SK-N-SH (cell line): ENCODE measurements around the gene OR2T8. TPM values are rescaled to one million over a fixed set of nuclear protein-coding genes. Genes with fewer than 3 reads are reported as not detected.

Source experiments
- CTCF ChIA-PET: fragments of 300-600, 350-600 bp; formaldehyde crosslinking; extraction: SDS; loops from one replicate; lab custom pipeline; 2021; lab: Yijun Ruan, JAX
- POLR2A ChIA-PET: fragments of 350-600 bp; sonication (Branson Sonifier 250); formaldehyde crosslinking; extraction: SDS; loops from one replicate; lab custom pipeline; 2020; ENCODE audit warnings: antibody characterized with exemption, inconsistent platforms; lab: Yijun Ruan, JAX
- DNase-seq: peaks from one replicate; pipeline ENCODE4 v3.0.0; 2012
- H2AFZ ChIP-seq: fragments of 200-600 bp; sonication (generic); 2 replicates; pipeline ENCODE4 v1.8.1; 2016; ENCODE audit warnings: antibody characterized with exemption, mild to moderate bottlenecking, low read depth
- H3F3A ChIP-seq: fragments of 200-600 bp; sonication (generic); replicated peaks from 2 replicates; pipeline ENCODE3; 2016; ENCODE audit warnings: antibody characterized with exemption, mild to moderate bottlenecking; ENCODE audit not compliant: insufficient read depth
- H3K27ac ChIP-seq, 2 experiments: fragments of 200-500 bp in 1 of 2; fragments of 200-600 bp in 1 of 2; sonication (Bioruptor generic) in 1 of 2; sonication (generic), shearing (Covaris generic) in 1 of 2; 2 replicates each; pipeline versions ENCODE4 v1.5.1 to v1.6.1; 2014 to 2016; ENCODE audit warnings: low read depth in 2 of 2, inconsistent platforms in 1 of 2, low read length in 1 of 2, mild to moderate bottlenecking in 1 of 2, mixed read lengths in 1 of 2
- H3K27me3 ChIP-seq: fragments of 200-600 bp; sonication (generic), shearing (Covaris generic); 2 replicates; pipeline ENCODE4 v1.6.1; 2016; ENCODE audit warnings: mixed run types; ENCODE audit not compliant: insufficient read depth
- H3K36me3 ChIP-seq, 2 experiments: fragments of 200-500 bp in 1 of 2; fragments of 200-600 bp in 1 of 2; sonication (Bioruptor generic) in 1 of 2; sonication (generic) in 1 of 2; replicated peaks in 1 of 2; 2 replicates each; pipeline versions ENCODE3 to v1.5.1; 2014 to 2016; ENCODE audit warnings: low read length in 1 of 2, mild to moderate bottlenecking in 1 of 2; ENCODE audit not compliant: insufficient read depth in 2 of 2, control insufficient read depth in 1 of 2
- H3K4me1 ChIP-seq, 2 experiments: fragments of 200-500 bp in 1 of 2; fragments of 200-600 bp in 1 of 2; sonication (Bioruptor generic) in 1 of 2; sonication (generic), shearing (Covaris generic) in 1 of 2; 2 replicates each; pipeline versions ENCODE4 v1.5.1 to v1.6.1; 2014 to 2016; ENCODE audit warnings: low read depth in 1 of 2, low read length in 1 of 2, mixed run types in 1 of 2; ENCODE audit not compliant: insufficient read depth in 2 of 2, control insufficient read depth in 1 of 2
- H3K4me2 ChIP-seq: fragments of 200-600 bp; sonication (generic), shearing (Covaris generic); 2 replicates; pipeline ENCODE4 v1.6.1; 2017; ENCODE audit warnings: mixed run types
- H3K4me3 ChIP-seq, 2 experiments: fragments of 200-500 bp in 1 of 2; fragments of 200-600 bp in 1 of 2; sonication (Bioruptor generic) in 1 of 2; sonication (generic), shearing (Covaris generic) in 1 of 2; 2 replicates each; pipeline versions ENCODE4 v1.5.1 to v1.8.1; 2014 to 2016; ENCODE audit warnings: low read depth in 2 of 2, inconsistent platforms in 1 of 2, low read length in 1 of 2, mild to moderate bottlenecking in 1 of 2, mixed read lengths in 1 of 2, moderate library complexity in 1 of 2
- H3K79me2 ChIP-seq: fragments of 200-600 bp; sonication (generic); 2 replicates; pipeline ENCODE4 v1.8.1; 2017; ENCODE audit warnings: mild to moderate bottlenecking; ENCODE audit not compliant: insufficient read depth
- H3K9ac ChIP-seq: fragments of 200-600 bp; sonication (generic); 2 replicates; pipeline ENCODE4 v1.6.1; 2017; ENCODE audit warnings: mixed run types
- H3K9me2 ChIP-seq: fragments of 200-600 bp; sonication (generic); 2 replicates; pipeline ENCODE4 v1.6.1; 2017; ENCODE audit warnings: mixed run types
- H3K9me3 ChIP-seq: fragments of 200-600 bp; sonication (generic); 2 replicates; pipeline ENCODE4 v1.6.1; 2017; ENCODE audit warnings: mixed run types, mild to moderate bottlenecking, moderate library complexity
- H4K20me1 ChIP-seq: fragments of 200-600 bp; sonication (generic); 2 replicates; pipeline ENCODE4 v1.6.1; 2017; ENCODE audit warnings: mild to moderate bottlenecking, mixed run types; ENCODE audit not compliant: insufficient read depth
- EP300 ChIP-seq, 2 experiments: IDR thresholded peaks; 2 replicates each; pipeline versions ENCODE4 v1.4.0 to v1.6.1; 2012; ENCODE audit warnings: borderline replicate concordance in 1 of 2, low read depth in 1 of 2, low read length in 1 of 2
- GATA2 ChIP-seq: sonication (generic); formaldehyde crosslinking; IDR thresholded peaks from 2 replicates; pipeline ENCODE4 v1.5.0; 2020; ENCODE audit warnings: mild to moderate bottlenecking, missing genetic modification reagents
- IRF3 ChIP-seq: fragments of 150-350 bp; IDR thresholded peaks from 2 replicates; pipeline ENCODE4 v1.6.1; 2016; ENCODE audit warnings: mild to moderate bottlenecking, low read depth, low read length
- JUND ChIP-seq: IDR thresholded peaks from 2 replicates; pipeline ENCODE4 v1.4.0; 2012
- MEF2A ChIP-seq: IDR thresholded peaks from 2 replicates; pipeline ENCODE4 v1.4.0; 2012; ENCODE audit warnings: low read depth, borderline replicate concordance
- MXI1 ChIP-seq: IDR thresholded peaks from 2 replicates; pipeline ENCODE4 v1.6.1; 2012; ENCODE audit warnings: mild to moderate bottlenecking, low read depth, low read length, improper control_type of control experiment
- NFIC ChIP-seq: IDR thresholded peaks from 2 replicates; pipeline ENCODE4 v1.4.0; 2012; ENCODE audit warnings: borderline replicate concordance
- RAD21 ChIP-seq: IDR thresholded peaks from 2 replicates; pipeline ENCODE4 v1.6.1; 2012; ENCODE audit warnings: mild to moderate bottlenecking, low read length
- RCOR1 ChIP-seq: fragments of 150-350 bp; IDR thresholded peaks from 2 replicates; pipeline ENCODE4 v1.6.1; 2017; ENCODE audit warnings: antibody characterized with exemption, low read length
- REST ChIP-seq: IDR thresholded peaks from 2 replicates; pipeline ENCODE4 v1.6.1; 2012; ENCODE audit warnings: mild to moderate bottlenecking, low read depth, low read length, moderate library complexity
- RFX5 ChIP-seq: IDR thresholded peaks from 2 replicates; pipeline ENCODE4 v1.6.1; 2012; ENCODE audit warnings: mild to moderate bottlenecking, improper control_type of control experiment, low read length
- TCF12 ChIP-seq: IDR thresholded peaks from 2 replicates; pipeline ENCODE4 v1.4.0; 2012
- YY1 ChIP-seq: IDR thresholded peaks from 2 replicates; pipeline ENCODE4 v1.4.0; 2012; ENCODE audit warnings: low read depth, mild to moderate bottlenecking
- WGBS: methylation state at CpG from one replicate; pipeline ENCODE4 v1.1.6; 2017; ENCODE audit warnings: low lambda C conversion rate; 5-methylcytosine and 5-hydroxymethylcytosine counted together
- polyA plus RNA-seq, 3 experiments: library from polyadenylated mRNA; depleted of rRNA; stranded (reverse); fragments of >200 nt; gene quantifications; 2 replicates each; pipeline ENCODE4 v1.2.3, GENCODE V29; 2012
- TF ChIP-seq, protein P1 (sequence below): fragments of 200-600 bp; sonication (generic); IDR thresholded peaks from 2 replicates; pipeline ENCODE4 v1.6.1; 2017; ENCODE audit warnings: antibody characterized with exemption, mild to moderate bottlenecking, moderate library complexity

OR2T8 gene
- polyA plus RNA-seq, 1 of the 3 experiments (the other 2 are of a cell fraction): not detected

- Histone ChIP-seq H3K4me3 (no peak within 1 kb of the TSS), H3F3A (no peaks in the 10 kb centered on the region)
- CTCF ChIA-PET: no interaction called here
Observed at GRCh38 chr1:247948558-247948957, 28.5 kb downstream of the OR2T8 start, which contains the start of gene OR2L8. OR2L8 (plus strand) TSS chr1:247948858; CDS start chr1:247948858, 0 bp downstream.

GRCh38 chr1:247953408-247953807, 33.4 kb downstream of the OR2T8 start:
- TF ChIP-seq GATA2 (CRISPR knock-in tag) (no peak), IRF3 (no peak), RFX5 (no peak), JUND (no peak), REST (no peak), NFIC (no peak)
- no peaks in the 10 kb centered on the region for H3F3A ChIP-seq
- no peak for DNase-seq
- ChIA-PET POLR2A (no interaction called here), CTCF (interaction anchor here (1.0 kb wide), 1 partner anchor 16 kb away, joined by 3 read pairs; no protein-coding TSS in a partner anchor)
- H3K9me3 ChIP-seq: no peaks in the 10 kb centered on the region
- H3K4me3 ChIP-seq: no peak overlapping the region
- WGBS: 22% methylated on average over 1 of the region's 1 CpG
- H4K20me1 ChIP-seq: no peaks in the 10 kb centered on the region
- no peak overlapping the region for H2AFZ ChIP-seq
- no peak overlapping the region for H3K9ac ChIP-seq
- no peak overlapping the region for H3K4me2 ChIP-seq
- no peaks in the 10 kb centered on the region for H3K27me3 ChIP-seq
- no peak overlapping the region for H3K27ac ChIP-seq
- no peaks in the 10 kb centered on the region for H3K4me1 ChIP-seq
- no peaks in the 10 kb centered on the region for H3K36me3 ChIP-seq
- no peaks in the 10 kb centered on the region for H3K9me2 ChIP-seq
- no peaks in the 10 kb centered on the region for H3K79me2 ChIP-seq

More at GRCh38 chr1:247948558-247948957, 28.5 kb downstream of the OR2T8 start, which contains the start of gene OR2L8:
- Histone ChIP-seq H3K27me3 (no peaks in the 10 kb centered on the region), H3K9me3 (no peaks in the 10 kb centered on the region), H3K9ac (no peak within 1 kb of the TSS), H3K9me2 (no peaks in the 10 kb centered on the region), H2AFZ (no peak within 1 kb of the TSS), H3K4me2 (no peak within 1 kb of the TSS), H3K4me1 (no peaks in the 10 kb centered on the region), H3K27ac (no peak within 1 kb of the TSS), H3K36me3 (no peaks in the 10 kb centered on the region), H4K20me1 (no peaks in the 10 kb centered on the region), H3K79me2 (no peaks in the 10 kb centered on the region)
- POLR2A ChIA-PET: no interaction called here
- no peak for DNase-seq
- WGBS: 7% methylated on average over 3 of the region's 3 CpGs
- TF ChIP-seq MXI1 (no peak), EP300 (IDR thresholded peaks at IDR 0.05; ENCODE audit: borderline replicate concordance in 1 of 2, low read depth in 1 of 2, low read length in 1 of 2) (no peak), YY1 (no peak), GATA2 (CRISPR knock-in tag) (no peak), RAD21 (no peak), RCOR1 (no peak), TCF12 (no peak), MEF2A (no peak)
- TF ChIP-seq, protein P1, sequence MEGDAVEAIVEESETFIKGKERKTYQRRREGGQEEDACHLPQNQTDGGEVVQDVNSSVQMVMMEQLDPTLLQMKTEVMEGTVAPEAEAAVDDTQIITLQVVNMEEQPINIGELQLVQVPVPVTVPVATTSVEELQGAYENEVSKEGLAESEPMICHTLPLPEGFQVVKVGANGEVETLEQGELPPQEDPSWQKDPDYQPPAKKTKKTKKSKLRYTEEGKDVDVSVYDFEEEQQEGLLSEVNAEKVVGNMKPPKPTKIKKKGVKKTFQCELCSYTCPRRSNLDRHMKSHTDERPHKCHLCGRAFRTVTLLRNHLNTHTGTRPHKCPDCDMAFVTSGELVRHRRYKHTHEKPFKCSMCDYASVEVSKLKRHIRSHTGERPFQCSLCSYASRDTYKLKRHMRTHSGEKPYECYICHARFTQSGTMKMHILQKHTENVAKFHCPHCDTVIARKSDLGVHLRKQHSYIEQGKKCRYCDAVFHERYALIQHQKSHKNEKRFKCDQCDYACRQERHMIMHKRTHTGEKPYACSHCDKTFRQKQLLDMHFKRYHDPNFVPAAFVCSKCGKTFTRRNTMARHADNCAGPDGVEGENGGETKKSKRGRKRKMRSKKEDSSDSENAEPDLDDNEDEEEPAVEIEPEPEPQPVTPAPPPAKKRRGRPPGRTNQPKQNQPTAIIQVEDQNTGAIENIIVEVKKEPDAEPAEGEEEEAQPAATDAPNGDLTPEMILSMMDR: no peak
